GM18861 (cell line): ENCODE data around the gene SLC25A21.
A peak's percentile ranks its signal among the peaks of the same experiment; 100 is the strongest.

Experiments used
- ATAC-seq: cut with Tn5 transposase; IDR thresholded peaks from one replicate; pipeline ENCODE4 v1.9.1; 2021; ENCODE audit not compliant: unreplicated experiment

Gene SLC25A21

GRCh38 chr14:36949371-36949770 lies 223.0 kb downstream of the SLC25A21 start:
- ATAC-seq = no peak

GRCh38 chr14:36948157-36948859 lies 224.1 kb downstream of the SLC25A21 start:
- ATAC-seq = no peak

GRCh38 chr14:36947362-36947761 lies 225.0 kb downstream of the SLC25A21 start:
- no peak for ATAC-seq

GRCh38 chr14:36946872-36947271 lies 225.5 kb downstream of the SLC25A21 start:
- no peak for ATAC-seq

- no peak for ATAC-seq
Measured at GRCh38 chr14:36944307-36945010, 227.9 kb downstream of the SLC25A21 start.

GRCh38 chr14:36942522-36943245 lies 229.7 kb downstream of the SLC25A21 start:
- ATAC-seq = no peak

- ATAC-seq = peak; percentile 94
Measured at GRCh38 chr14:36941783-36942521, 230.5 kb downstream of the SLC25A21 start.

GRCh38 chr14:36940476-36940875 lies 231.9 kb downstream of the SLC25A21 start:
- ATAC-seq = no peak

- ATAC-seq = no peak
Measured at GRCh38 chr14:36939265-36939664, 233.1 kb downstream of the SLC25A21 start.

- no peak for ATAC-seq
Measured at GRCh38 chr14:36938678-36939077, 233.7 kb downstream of the SLC25A21 start.

- ATAC-seq = no peak
Measured at GRCh38 chr14:36935976-36936678, 236.3 kb downstream of the SLC25A21 start.

GRCh38 chr14:36934304-36934703 lies 238.1 kb downstream of the SLC25A21 start:
- no peak for ATAC-seq

- ATAC-seq = no peak
Measured at GRCh38 chr14:36931791-36932190, 240.6 kb downstream of the SLC25A21 start.

- no peak for ATAC-seq
Measured at GRCh38 chr14:36928432-36928831, 244.0 kb downstream of the SLC25A21 start.

GRCh38 chr14:36925094-36925493 lies 247.3 kb downstream of the SLC25A21 start:
- ATAC-seq = no peak

GRCh38 chr14:36916668-36917067 lies 255.7 kb downstream of the SLC25A21 start:
- no peak for ATAC-seq

- no peak for ATAC-seq
Measured at GRCh38 chr14:36915081-36915480, 257.3 kb downstream of the SLC25A21 start.

GRCh38 chr14:36910578-36910977 lies 261.8 kb downstream of the SLC25A21 start:
- ATAC-seq = no peak

- no peak for ATAC-seq
Measured at GRCh38 chr14:36905272-36905888, 267.0 kb downstream of the SLC25A21 start.

- ATAC-seq = no peak
Measured at GRCh38 chr14:36901861-36902260, 270.5 kb downstream of the SLC25A21 start.
